Calu3 (cell line): ENCODE data around the gene TPST1. TPM values are rescaled to one million over a fixed set of nuclear protein-coding genes. Genes with fewer than 3 reads are reported as not detected.

ENCODE experiments used
- BruUV-seq: library from RNA; stranded (reverse); fragments of 400-500 nt; replicated peaks from 2 replicates; lab custom pipeline; 2021; lab: Mats Ljungman, UMichigan
- CTCF ChIA-PET: fragments of 300-600 bp; sonication (Branson Sonifier 250); formaldehyde crosslinking; loops from one replicate; lab custom pipeline; 2022; ENCODE audit warnings: antibody characterized with exemption; lab: Charles Lee
- DNase-seq: peaks from one replicate; pipeline ENCODE4 v3.0.0; 2022
- H3K27ac Mint-ChIP-seq: one replicate; pipeline ENCODE4 v1.8.0; 2022; ENCODE audit warnings: mixed read lengths; ENCODE audit not compliant: unreplicated experiment
- H3K27me3 Mint-ChIP-seq: one replicate; pipeline ENCODE4 v1.8.0; 2022; ENCODE audit warnings: mixed read lengths; ENCODE audit not compliant: unreplicated experiment
- H3K36me3 Mint-ChIP-seq: one replicate; pipeline ENCODE4 v1.8.0; 2022; ENCODE audit warnings: mild to moderate bottlenecking, moderate library complexity, mixed read lengths; ENCODE audit not compliant: insufficient read depth, unreplicated experiment
- H3K4me1 Mint-ChIP-seq: one replicate; pipeline ENCODE4 v1.8.0; 2022; ENCODE audit warnings: mild to moderate bottlenecking, low read depth, mixed read lengths; ENCODE audit not compliant: unreplicated experiment
- H3K4me3 Mint-ChIP-seq: one replicate; pipeline ENCODE4 v1.8.0; 2022; ENCODE audit warnings: mild to moderate bottlenecking, low read depth, moderate library complexity, mixed read lengths; ENCODE audit not compliant: unreplicated experiment
- H3K9me3 Mint-ChIP-seq: one replicate; pipeline ENCODE4 v1.8.0; 2022; ENCODE audit warnings: low read depth, mixed read lengths; ENCODE audit not compliant: unreplicated experiment
- intact Hi-C: fragments of 100-400 bp; cut with micrococcal nuclease; formaldehyde crosslinking; loops from one replicate; pipeline ENCODE4 v1.10.0; 2022; ENCODE audit not compliant: unreplicated experiment
- total RNA-seq: library from RNA; stranded (reverse); gene quantifications from 2 replicates; pipeline ENCODE4 v1.2.3, GENCODE V29; 2022
- TF ChIP-seq, protein P1 (sequence below): fragments of 200-600 bp; IDR thresholded peaks from one replicate; pipeline ENCODE4 v1.8.0; 2022; ENCODE audit warnings: antibody characterized with exemption; ENCODE audit not compliant: unreplicated experiment

TPST1 gene
- total RNA-seq, 1 experiment from 2014 or later: 11.4 TPM

DNA sequence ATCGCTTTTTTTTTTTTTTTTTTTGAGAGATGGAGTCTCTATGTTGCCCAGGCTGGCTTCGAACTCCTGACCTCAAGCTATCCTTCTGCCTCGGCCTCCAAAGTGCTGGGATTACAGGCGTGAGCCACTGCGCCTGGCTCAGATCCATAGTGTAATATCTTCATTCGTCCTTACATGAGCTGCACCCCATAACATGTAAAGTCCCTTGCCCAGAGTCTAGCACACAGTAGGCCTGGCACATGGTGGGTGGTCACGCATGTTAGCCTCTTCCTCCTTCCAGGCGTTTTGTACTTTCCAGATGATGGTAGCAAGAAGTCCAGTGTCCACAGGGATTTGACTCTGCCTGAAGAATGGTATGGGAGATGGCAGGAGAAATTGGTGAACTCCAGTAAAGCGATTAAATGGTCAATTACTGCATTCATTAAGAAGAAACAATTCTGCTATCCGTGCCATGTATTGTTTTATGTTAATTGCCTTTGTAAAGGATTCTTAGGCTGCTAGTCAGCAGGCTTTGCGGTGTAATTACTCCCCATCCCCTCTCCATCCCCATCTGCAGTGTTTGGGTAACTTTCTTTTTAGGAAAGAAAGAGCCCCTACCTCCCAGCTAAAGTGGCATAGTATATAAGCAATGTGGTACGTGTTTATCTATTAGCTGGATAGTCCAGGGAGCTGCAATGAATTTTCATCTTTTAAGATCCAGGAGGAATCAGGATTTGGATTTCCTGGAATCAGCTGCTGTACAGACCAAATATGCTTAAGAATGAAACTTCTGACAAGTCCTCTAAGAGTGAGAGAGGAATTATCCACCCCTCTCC, 1.2 kb downstream of the TPST1 start:
- H3K4me3 Mint-ChIP-seq: peak overlapping the region; percentile 77
- TSS peak; percentile 53 for BruUV-seq
- no peaks in the 10 kb centered on the region for H3K4me1 Mint-ChIP-seq
- no peak for DNase-seq
- H3K27me3 Mint-ChIP-seq: no peaks in the 10 kb centered on the region
- peak overlapping the region; percentile 69 for H3K27ac Mint-ChIP-seq
- intact Hi-C loops: no loop called here
- no peaks in the 10 kb centered on the region for H3K9me3 Mint-ChIP-seq
- H3K36me3 Mint-ChIP-seq: peaks cover 18% of the 10 kb centered on the region
- TF ChIP-seq, protein P1, sequence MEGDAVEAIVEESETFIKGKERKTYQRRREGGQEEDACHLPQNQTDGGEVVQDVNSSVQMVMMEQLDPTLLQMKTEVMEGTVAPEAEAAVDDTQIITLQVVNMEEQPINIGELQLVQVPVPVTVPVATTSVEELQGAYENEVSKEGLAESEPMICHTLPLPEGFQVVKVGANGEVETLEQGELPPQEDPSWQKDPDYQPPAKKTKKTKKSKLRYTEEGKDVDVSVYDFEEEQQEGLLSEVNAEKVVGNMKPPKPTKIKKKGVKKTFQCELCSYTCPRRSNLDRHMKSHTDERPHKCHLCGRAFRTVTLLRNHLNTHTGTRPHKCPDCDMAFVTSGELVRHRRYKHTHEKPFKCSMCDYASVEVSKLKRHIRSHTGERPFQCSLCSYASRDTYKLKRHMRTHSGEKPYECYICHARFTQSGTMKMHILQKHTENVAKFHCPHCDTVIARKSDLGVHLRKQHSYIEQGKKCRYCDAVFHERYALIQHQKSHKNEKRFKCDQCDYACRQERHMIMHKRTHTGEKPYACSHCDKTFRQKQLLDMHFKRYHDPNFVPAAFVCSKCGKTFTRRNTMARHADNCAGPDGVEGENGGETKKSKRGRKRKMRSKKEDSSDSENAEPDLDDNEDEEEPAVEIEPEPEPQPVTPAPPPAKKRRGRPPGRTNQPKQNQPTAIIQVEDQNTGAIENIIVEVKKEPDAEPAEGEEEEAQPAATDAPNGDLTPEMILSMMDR: no peak
- CTCF ChIA-PET: no interaction called here

- CTCF ChIA-PET: no interaction called here
- intact Hi-C loops: no loop called here
Measured at GRCh38 chr7:66206934-66207240, 1.8 kb downstream of the TPST1 start.

DNA sequence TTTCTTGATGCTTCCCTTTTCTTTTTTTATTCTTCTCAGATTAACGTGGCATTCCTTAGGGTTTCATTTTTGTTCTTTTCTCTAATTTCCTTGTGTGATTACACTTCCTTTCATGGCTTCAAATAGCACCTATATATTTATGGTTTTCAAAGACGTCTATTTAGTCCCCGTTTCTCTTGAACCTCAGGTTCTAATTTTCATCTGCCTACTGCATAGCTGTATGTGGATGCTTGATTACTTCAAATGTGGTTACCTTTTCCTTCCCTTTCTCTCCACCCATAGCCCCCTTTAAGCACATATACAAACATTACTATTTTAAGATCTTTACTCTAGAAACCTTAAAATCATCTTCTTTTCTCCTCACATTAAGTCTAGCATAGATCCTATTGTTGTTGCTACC, 2.4 kb downstream of the TPST1 start:
- Mint-ChIP-seq H3K4me1 (no peaks in the 10 kb centered on the region), H3K9me3 (no peaks in the 10 kb centered on the region), H3K36me3 (peaks cover 18% of the 10 kb centered on the region), H3K4me3 (no peak overlapping the region), H3K27me3 (no peaks in the 10 kb centered on the region), H3K27ac (no peak overlapping the region)
- TF ChIP-seq, protein P1: no peak
- no peak for DNase-seq
- no TSS peak for BruUV-seq
- intact Hi-C loops: no loop called here
- CTCF ChIA-PET: no interaction called here

More at GRCh38 chr7:66206934-66207240, 1.8 kb downstream of the TPST1 start:
- no peak for DNase-seq
- no peak overlapping the region for H3K4me3 Mint-ChIP-seq
- H3K27me3 Mint-ChIP-seq: no peaks in the 10 kb centered on the region
- no TSS peak for BruUV-seq
- H3K4me1 Mint-ChIP-seq: no peaks in the 10 kb centered on the region
- H3K27ac Mint-ChIP-seq: no peak overlapping the region
- TF ChIP-seq, protein P1: no peak
- no peaks in the 10 kb centered on the region for H3K9me3 Mint-ChIP-seq
- H3K36me3 Mint-ChIP-seq: peaks cover 18% of the 10 kb centered on the region

GRCh38 chr7:66211429-66211828, 6.3 kb downstream of the TPST1 start:
- TF ChIP-seq, protein P1: no peak
- BruUV-seq: no TSS peak
- no peak overlapping the region for H3K4me3 Mint-ChIP-seq
- peaks cover under 1% of the 10 kb centered on the region for H3K36me3 Mint-ChIP-seq
- CTCF ChIA-PET: interaction anchor here (0.7 kb wide), 1 partner anchor 12 kb away, joined by 3 read pairs; no protein-coding TSS in a partner anchor
- DNase-seq: no peak
- H3K9me3 Mint-ChIP-seq: no peaks in the 10 kb centered on the region
- no peaks in the 10 kb centered on the region for H3K4me1 Mint-ChIP-seq
- H3K27me3 Mint-ChIP-seq: no peaks in the 10 kb centered on the region
- no peak overlapping the region for H3K27ac Mint-ChIP-seq
- intact Hi-C loops: no loop called here
